Calu3 (cell line): ENCODE data around the gene KRTAP10-5. TPM values are rescaled to one million over a fixed set of nuclear protein-coding genes. Genes with fewer than 3 reads are reported as not detected.

Experiments
- BruUV-seq: library from RNA; stranded (reverse); fragments of 400-500 nt; replicated peaks from 2 replicates; lab custom pipeline; 2021; lab: Mats Ljungman, UMichigan
- CTCF ChIA-PET: fragments of 300-600 bp; sonication (Branson Sonifier 250); formaldehyde crosslinking; loops from one replicate; lab custom pipeline; 2022; ENCODE audit warnings: antibody characterized with exemption; lab: Charles Lee
- DNase-seq: peaks from one replicate; pipeline ENCODE4 v3.0.0; 2022
- H3K27ac Mint-ChIP-seq: one replicate; pipeline ENCODE4 v1.8.0; 2022; ENCODE audit warnings: mixed read lengths; ENCODE audit not compliant: unreplicated experiment
- H3K27me3 Mint-ChIP-seq: one replicate; pipeline ENCODE4 v1.8.0; 2022; ENCODE audit warnings: mixed read lengths; ENCODE audit not compliant: unreplicated experiment
- H3K36me3 Mint-ChIP-seq: one replicate; pipeline ENCODE4 v1.8.0; 2022; ENCODE audit warnings: mild to moderate bottlenecking, moderate library complexity, mixed read lengths; ENCODE audit not compliant: insufficient read depth, unreplicated experiment
- H3K4me1 Mint-ChIP-seq: one replicate; pipeline ENCODE4 v1.8.0; 2022; ENCODE audit warnings: mild to moderate bottlenecking, low read depth, mixed read lengths; ENCODE audit not compliant: unreplicated experiment
- H3K4me3 Mint-ChIP-seq: one replicate; pipeline ENCODE4 v1.8.0; 2022; ENCODE audit warnings: mild to moderate bottlenecking, low read depth, moderate library complexity, mixed read lengths; ENCODE audit not compliant: unreplicated experiment
- H3K9me3 Mint-ChIP-seq: one replicate; pipeline ENCODE4 v1.8.0; 2022; ENCODE audit warnings: low read depth, mixed read lengths; ENCODE audit not compliant: unreplicated experiment
- CTCF ChIP-seq: fragments of 200-600 bp; IDR thresholded peaks from one replicate; pipeline ENCODE4 v1.8.0; 2022; ENCODE audit warnings: antibody characterized with exemption; ENCODE audit not compliant: unreplicated experiment
- intact Hi-C: fragments of 100-400 bp; cut with micrococcal nuclease; formaldehyde crosslinking; loops from one replicate; pipeline ENCODE4 v1.10.0; 2022; ENCODE audit not compliant: unreplicated experiment
- total RNA-seq: library from RNA; stranded (reverse); gene quantifications from 2 replicates; pipeline ENCODE4 v1.2.3, GENCODE V29; 2022

The KRTAP10-5 gene
- total RNA-seq, 1 experiment from 2014 or later: not detected

- Mint-ChIP-seq H3K27me3 (peaks cover 79% of the 10 kb centered on the region), H3K4me3 (no peak overlapping the region), H3K36me3 (no peaks in the 10 kb centered on the region), H3K4me1 (peaks cover 9% of the 10 kb centered on the region), H3K27ac (no peak overlapping the region), H3K9me3 (peaks cover 3% of the 10 kb centered on the region)
- BruUV-seq: no TSS peak
- intact Hi-C loops: no loop called here
- CTCF ChIA-PET: no interaction called here
- TF ChIP-seq CTCF: no peak
- no peak for DNase-seq
These were observed 32.6 kb downstream of the KRTAP10-5 start for GRCh38 chr21:44547656-44548331.

GRCh38 chr21:44544566-44544965, 35.8 kb downstream of the KRTAP10-5 start:
- DNase-seq: no peak
- BruUV-seq: no TSS peak
- H3K36me3 Mint-ChIP-seq: no peaks in the 10 kb centered on the region

GRCh38 chr21:44542716-44543115, 37.7 kb downstream of the KRTAP10-5 start:
- DNase-seq: no peak
- Mint-ChIP-seq H3K27ac (no peak overlapping the region), H3K9me3 (peaks cover 3% of the 10 kb centered on the region), H3K4me3 (no peak overlapping the region), H3K4me1 (no peaks in the 10 kb centered on the region), H3K36me3 (no peaks in the 10 kb centered on the region), H3K27me3 (peaks cover 28% of the 10 kb centered on the region)
- intact Hi-C loops: no loop called here
- CTCF ChIA-PET: no interaction called here
- BruUV-seq: no TSS peak
- TF ChIP-seq CTCF: no peak

More at GRCh38 chr21:44544566-44544965, 35.8 kb downstream of the KRTAP10-5 start:
- Mint-ChIP-seq H3K27me3 (peaks cover 47% of the 10 kb centered on the region), H3K27ac (no peak overlapping the region), H3K4me1 (no peaks in the 10 kb centered on the region), H3K9me3 (peaks cover 3% of the 10 kb centered on the region), H3K4me3 (no peak overlapping the region)
- no peak for TF ChIP-seq CTCF
- intact Hi-C loops: no loop called here
- CTCF ChIA-PET: no interaction called here

- intact Hi-C loops: no loop called here
- Mint-ChIP-seq H3K27ac (no peak overlapping the region), H3K4me1 (no peaks in the 10 kb centered on the region), H3K27me3 (peaks cover 9% of the 10 kb centered on the region), H3K36me3 (no peaks in the 10 kb centered on the region), H3K4me3 (no peak overlapping the region), H3K9me3 (no peaks in the 10 kb centered on the region)
- TF ChIP-seq CTCF: no peak
- BruUV-seq: no TSS peak
- CTCF ChIA-PET: no interaction called here
- no peak for DNase-seq
These were observed 39.6 kb downstream of the KRTAP10-5 start for GRCh38 chr21:44540741-44541288.
